CD4-positive, alpha-beta T cell treated with Interleukin-17A for 4 hours (primary cell): Measurements from ENCODE around the gene IL12B.
A peak's percentile ranks its signal among the peaks of the same experiment; 100 is the strongest.
"Not testable (repeated sequence)": the region's sequence is repeated elsewhere in the genome, so short reads cannot be mapped to it uniquely, and the experiment has no call there.

Experiments
- DNase-seq: peaks from one replicate; pipeline ENCODE4 v3.0.0-alpha.2; 2020; ENCODE audit warnings: mixed read lengths

Gene IL12B

GRCh38 chr5:159290741-159291140 is 39.5 kb downstream of the IL12B start:
- no peak for DNase-seq

GRCh38 chr5:159286420-159287035 is 43.8 kb downstream of the IL12B start:
- peak; percentile 8 for DNase-seq

DNA sequence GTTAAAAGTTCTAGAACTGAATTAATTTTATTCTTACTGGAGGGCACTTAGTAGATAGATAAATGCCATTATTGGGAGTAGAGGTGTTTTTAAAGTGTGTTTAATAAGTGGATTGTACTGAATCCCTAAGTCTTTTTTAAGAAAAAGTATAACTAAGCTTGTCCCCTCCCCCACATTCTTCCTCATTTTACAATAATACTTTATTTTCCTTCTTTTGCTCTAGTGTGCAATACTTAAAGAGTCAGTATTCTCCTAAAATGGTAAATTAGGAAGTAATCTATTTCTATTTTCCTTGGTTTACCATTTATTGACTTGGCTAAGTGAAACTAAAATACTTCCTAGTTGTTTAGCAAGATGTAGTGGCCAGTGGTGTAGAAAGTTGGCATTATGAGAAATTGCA is 55.6 kb downstream of the IL12B start:
- DNase-seq: no peak

DNA sequence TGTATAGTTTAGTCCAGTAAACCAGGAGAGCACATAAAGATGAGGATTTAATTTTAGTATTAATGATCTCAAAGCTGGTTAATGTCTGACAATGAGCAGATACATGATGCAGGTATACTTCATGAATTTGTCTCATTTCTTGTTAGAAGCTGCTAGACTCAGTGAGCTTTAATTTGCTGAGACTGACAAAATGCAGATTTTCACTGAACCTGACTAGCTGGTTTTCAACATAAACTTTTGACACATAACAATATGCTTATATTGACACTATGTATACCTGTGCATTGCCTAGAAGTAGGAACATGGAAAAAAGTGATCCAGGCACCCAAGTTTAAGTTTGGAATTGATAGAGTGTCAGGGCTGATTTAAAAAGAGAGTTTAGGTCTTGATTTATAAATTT is 56.4 kb downstream of the IL12B start:
- DNase-seq: no peak

GRCh38 chr5:159269723-159270122 is 60.6 kb downstream of the IL12B start:
- no peak for DNase-seq

DNA sequence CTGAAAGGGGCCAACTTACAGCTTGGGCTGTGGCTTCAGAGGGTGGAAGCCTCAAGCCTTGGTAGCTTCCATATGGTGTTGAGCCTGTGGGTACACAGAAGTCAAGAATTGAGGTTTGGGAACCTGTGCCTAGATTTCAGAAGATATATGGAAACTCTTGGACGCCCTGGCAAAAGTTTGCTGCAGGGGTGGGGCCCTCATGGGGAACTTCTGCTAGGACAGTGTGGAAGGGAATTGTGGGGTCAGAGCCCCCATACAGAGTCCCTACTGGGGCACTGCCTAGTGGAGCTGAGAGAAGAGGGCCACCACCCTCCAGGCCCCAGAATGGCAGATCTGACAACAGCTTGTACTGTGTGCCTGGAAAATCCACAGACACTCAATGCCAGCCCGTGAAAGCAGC is 63.5 kb downstream of the IL12B start:
- not testable (repeated sequence) for DNase-seq
